ENCODE data around the gene GARIN5A.

The GARIN5A gene

GRCh38 chr19:50434525-50434924, 42.1 kb downstream of the GARIN5A start:
- no peak for DNase-seq (ENCODE audit: low read depth in 1 of 2, low spot score in 1 of 2)

GRCh38 chr19:50433201-50434180, 43.2 kb downstream of the GARIN5A start:
- no peak for DNase-seq (ENCODE audit: low read depth in 1 of 2, low spot score in 1 of 2)

- no peak for DNase-seq (ENCODE audit: low read depth in 1 of 2, low spot score in 1 of 2)
Observed at GRCh38 chr19:50432221-50433028, 44.2 kb downstream of the GARIN5A start, which contains the start of gene MYBPC2. Gene MYBPC2 (plus strand): TSS chr19:50432892. CDS start chr19:50432954, 62 bp downstream.

- peak; percentile 78 to 79 for DNase-seq (ENCODE audit: low read depth in 1 of 2, low spot score in 1 of 2)
Observed at GRCh38 chr19:50431343-50432220, 45.1 kb downstream of the GARIN5A start.

- DNase-seq (ENCODE audit: low read depth in 1 of 2, low spot score in 1 of 2): no peak
Observed at GRCh38 chr19:50430888-50431342, 45.7 kb downstream of the GARIN5A start.

GRCh38 chr19:50428772-50429463, 47.7 kb downstream of the GARIN5A start:
- no peak for DNase-seq (ENCODE audit: low read depth in 1 of 2, low spot score in 1 of 2)

- DNase-seq (ENCODE audit: low read depth in 1 of 2, low spot score in 1 of 2): no peak
Observed at GRCh38 chr19:50427997-50428425, 48.6 kb downstream of the GARIN5A start.

- no peak for DNase-seq (ENCODE audit: low read depth in 1 of 2, low spot score in 1 of 2)
Observed at GRCh38 chr19:50427318-50427925, 49.2 kb downstream of the GARIN5A start.

GRCh38 chr19:50425581-50425980, 51.1 kb downstream of the GARIN5A start:
- no peak for DNase-seq (ENCODE audit: low read depth in 1 of 2, low spot score in 1 of 2)

- DNase-seq (ENCODE audit: low read depth in 1 of 2, low spot score in 1 of 2): no peak
Observed at GRCh38 chr19:50423279-50424113, 53.2 kb downstream of the GARIN5A start.

GRCh38 chr19:50422397-50423278, 54.0 kb downstream of the GARIN5A start:
- no peak for DNase-seq (ENCODE audit: low read depth in 1 of 2, low spot score in 1 of 2)

GRCh38 chr19:50420808-50421207, 55.8 kb downstream of the GARIN5A start:
- DNase-seq (ENCODE audit: low read depth in 1 of 2, low spot score in 1 of 2): no peak

GRCh38 chr19:50420127-50420526, 56.5 kb downstream of the GARIN5A start:
- no peak for DNase-seq (ENCODE audit: low read depth in 1 of 2, low spot score in 1 of 2)

GRCh38 chr19:50419580-50420035, 57.0 kb downstream of the GARIN5A start:
- DNase-seq (ENCODE audit: low read depth in 1 of 2, low spot score in 1 of 2): no peak

- DNase-seq (ENCODE audit: low read depth in 1 of 2, low spot score in 1 of 2): no peak
Observed at GRCh38 chr19:50419022-50419579, 57.5 kb downstream of the GARIN5A start.

- no peak for DNase-seq (ENCODE audit: low read depth in 1 of 2, low spot score in 1 of 2)
Observed at GRCh38 chr19:50418176-50419021, 58.2 kb downstream of the GARIN5A start, which contains the start of gene SPIB. Gene SPIB (plus strand): TSS chr19:50418938. CDS start chr19:50418963, 25 bp downstream.

Data from activated T-helper 1 cell treated with anti-CD3 and anti-CD28 coated beads, Interleukin-2, amount 50 U/mL, for 16 hours (primary cell).